ENCODE results near the gene SH3BGRL3. TPM values are rescaled to one million over a fixed set of nuclear protein-coding genes. Genes with fewer than 3 reads are reported as not detected.

Gene SH3BGRL3
- total and polyA plus RNA-seq, 2 experiments from 2014 or later: 30.9 to 370 TPM

GRCh38 chr1:26265405-26265804 lies 14.5 kb upstream of the SH3BGRL3 start (continued):
- TF ChIP-seq REST (IDR thresholded peaks at IDR 0.05; ENCODE audit: unreplicated experiment) (no peak), CREB1 (CRISPR knock-in tag; IDR thresholded peaks at IDR 0.05; ENCODE audit: low read depth) (no peak), JUNB (IDR thresholded peaks at IDR 0.05; ENCODE audit: unreplicated experiment) (no peak), ETS1 (IDR thresholded peaks at IDR 0.05) (no peak), STAT1 (IDR thresholded peaks at IDR 0.05; ENCODE audit: unreplicated experiment) (no peak)

GRCh38 chr1:26268290-26269197 lies 11.3 kb upstream of the SH3BGRL3 start:
- peaks cover 20% of the 10 kb centered on the region for H4K20me1 ChIP-seq (replicated peaks; ENCODE audit: insufficient read depth)
- peaks cover 59% of the 10 kb centered on the region for H3K36me3 ChIP-seq (ENCODE audit: insufficient read depth)
- Mint-ChIP-seq H3K27ac (no peak overlapping the region), H3K36me3 (ENCODE audit: low read depth) (peaks cover 92% of the 10 kb centered on the region), H3K4me3 (no peak overlapping the region), H3K27me3 (ENCODE audit: insufficient read depth, low read depth, poor library complexity) (peaks cover 9% of the 10 kb centered on the region), H3K9me3 (peaks cover 17% of the 10 kb centered on the region; the same call in 2 of the 3 replicates), H3K4me1 (no peaks in the 10 kb centered on the region)
- H3K4me1 ChIP-seq (ENCODE audit: insufficient read depth): no peaks in the 10 kb centered on the region
- TF ChIP-seq ZNF331 (CRISPR knock-in tag; IDR thresholded peaks at IDR 0.05; ENCODE audit: low read depth) (no peak), JUNB (IDR thresholded peaks at IDR 0.05; ENCODE audit: unreplicated experiment) (no peak), REST (IDR thresholded peaks at IDR 0.05; ENCODE audit: unreplicated experiment) (no peak), NANOG (IDR thresholded peaks at IDR 0.05; ENCODE audit: borderline replicate concordance) (no peak), EZH2 (IDR thresholded peaks at IDR 0.05; ENCODE audit: low read depth, unreplicated experiment) (no peak), CREB1 (CRISPR knock-in tag; IDR thresholded peaks at IDR 0.05; ENCODE audit: low read depth) (no peak)
- no peak overlapping the region for H3K4me2 ChIP-seq
- DNase-seq (ENCODE audit: low spot score): no peak
- H3K27ac ChIP-seq (ENCODE audit: low read depth): no peak overlapping the region
- no peak overlapping the region for H3K4me3 ChIP-seq
- H3F3A ChIP-seq (replicated peaks; ENCODE audit: low read depth): 0 out of 2 replicates have a peak, but pooled peaks cover 6% of the 10 kb centered on the region
- no peak for ATAC-seq
- no peaks in the 10 kb centered on the region for H3K27me3 ChIP-seq (ENCODE audit: insufficient read depth)
- no peak overlapping the region for H2AFZ ChIP-seq
- H3K79me2 ChIP-seq (replicated peaks; ENCODE audit: insufficient read depth): no peaks in the 10 kb centered on the region; the same call in 1 of the 2 replicates
- no peaks in the 10 kb centered on the region for H3K9me2 ChIP-seq (ENCODE audit: insufficient read depth)

Data from GM23338 (cell line).